Activated CD8-positive, alpha-beta memory T cell treated with anti-CD3 and anti-CD28 coated beads, Interleukin-2, amount 50 U/mL, for 4 hours (primary cell): ENCODE measurements around the gene CYB561D2.

ENCODE experiments used
- DNase-seq: peaks from one replicate; pipeline ENCODE4 v3.0.0-alpha.2; 2020

Gene CYB561D2

DNA sequence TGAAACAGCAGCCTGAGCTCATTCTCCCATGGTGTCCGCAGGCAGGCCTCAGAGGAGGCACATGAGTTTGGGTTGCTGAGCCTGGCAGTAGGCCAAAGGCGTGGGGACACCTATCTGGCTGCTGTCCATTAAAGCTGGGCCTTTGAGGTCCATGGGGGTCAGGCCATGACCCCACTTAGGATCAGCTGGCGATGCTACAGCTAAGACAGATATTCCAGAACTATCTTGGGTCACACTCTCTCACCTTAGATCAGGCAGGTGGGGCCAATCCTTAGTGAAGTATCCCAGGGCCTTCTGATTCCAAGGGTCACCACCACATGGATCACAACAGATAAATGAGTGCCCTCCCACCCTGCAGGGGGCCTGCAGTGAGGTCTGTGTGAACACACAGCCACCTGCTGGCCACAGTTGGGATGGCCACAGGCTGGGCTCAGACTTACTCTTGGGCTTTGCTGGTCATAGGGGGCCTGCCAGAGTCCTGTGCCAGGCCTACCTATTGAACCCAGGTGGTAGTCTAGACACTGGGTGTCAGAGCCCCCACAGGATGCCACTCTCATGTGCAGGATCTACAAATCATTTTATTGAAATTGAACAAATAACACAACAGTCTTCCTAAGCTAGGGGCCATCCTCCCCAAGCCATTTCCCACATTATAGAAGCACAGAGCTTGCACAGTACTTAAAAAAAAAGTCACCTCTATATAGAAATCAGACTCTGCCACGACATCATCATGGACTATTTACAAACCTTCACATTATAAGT lies 26.1 kb upstream of the CYB561D2 start:
- DNase-seq, result peak; percentile 66

DNA sequence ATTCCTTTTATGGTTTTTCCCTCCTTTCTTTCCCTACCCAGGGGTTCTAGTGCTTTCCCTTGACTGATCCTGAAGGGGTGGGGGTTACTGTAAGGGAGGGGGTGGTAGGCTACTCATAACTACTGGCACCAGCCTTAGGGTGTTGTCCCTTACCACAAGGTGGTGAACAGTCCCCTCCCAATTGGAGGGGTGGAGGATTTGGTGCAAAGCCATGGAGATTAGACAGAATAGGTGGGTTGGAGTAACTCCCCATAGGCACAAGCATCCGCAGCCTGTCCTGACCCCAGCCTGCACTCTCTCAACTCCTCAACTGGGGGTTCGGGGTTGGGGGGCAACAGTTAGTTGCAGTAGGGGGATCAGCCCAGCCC lies 25.6 kb upstream of the CYB561D2 start:
- no peak for DNase-seq

DNA sequence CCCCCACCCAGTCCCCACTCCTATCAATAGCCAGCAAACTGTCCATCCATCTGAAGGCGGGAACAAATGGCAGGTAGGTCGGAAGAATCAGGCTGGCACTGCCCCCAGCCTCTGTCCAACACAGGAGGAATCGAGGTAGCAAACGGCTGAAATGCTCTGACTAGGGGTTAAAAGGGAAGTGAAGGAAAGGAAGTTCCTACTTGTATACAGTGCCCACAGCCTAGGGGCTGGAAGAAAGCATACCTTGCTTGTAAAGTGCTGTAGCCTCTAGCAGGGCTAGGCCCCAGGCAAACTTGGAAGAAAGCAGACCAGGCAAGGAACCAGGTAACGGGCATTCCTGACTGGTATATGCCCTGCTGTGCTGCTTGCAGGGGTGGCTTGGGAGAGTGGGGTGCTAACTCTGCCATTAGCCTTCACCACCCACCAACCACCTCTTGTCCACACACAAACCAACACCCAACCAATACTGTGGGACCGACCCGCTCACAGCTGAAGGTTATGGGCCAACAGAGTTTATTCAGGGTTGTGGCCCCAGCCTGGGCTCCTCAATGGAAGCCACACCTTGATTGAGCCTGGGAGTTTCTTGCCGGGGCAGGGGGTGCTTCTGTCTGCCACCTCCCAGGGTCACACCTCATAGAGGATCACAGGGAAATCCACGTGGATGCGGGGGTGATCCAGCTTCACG lies 25.0 kb upstream of the CYB561D2 start:
- DNase-seq, result no peak

DNA sequence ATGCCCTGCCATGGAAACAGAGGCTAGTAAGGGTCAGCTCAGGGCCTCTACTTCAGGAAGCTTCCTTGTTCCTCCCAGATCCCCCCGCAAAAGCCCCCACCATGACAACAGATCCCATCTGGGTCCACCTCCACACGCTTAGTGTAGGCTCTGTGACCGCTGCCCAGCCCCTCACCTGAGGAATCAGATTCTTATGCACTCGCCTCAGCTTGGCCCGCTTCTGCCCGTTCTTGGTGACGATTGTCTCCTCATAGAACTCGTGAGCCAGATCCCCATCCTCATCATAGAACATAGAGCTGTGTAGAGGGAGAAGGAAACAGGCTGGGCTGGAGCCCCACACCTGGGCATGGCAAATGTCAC lies 24.5 kb upstream of the CYB561D2 start:
- DNase-seq, result no peak

DNA sequence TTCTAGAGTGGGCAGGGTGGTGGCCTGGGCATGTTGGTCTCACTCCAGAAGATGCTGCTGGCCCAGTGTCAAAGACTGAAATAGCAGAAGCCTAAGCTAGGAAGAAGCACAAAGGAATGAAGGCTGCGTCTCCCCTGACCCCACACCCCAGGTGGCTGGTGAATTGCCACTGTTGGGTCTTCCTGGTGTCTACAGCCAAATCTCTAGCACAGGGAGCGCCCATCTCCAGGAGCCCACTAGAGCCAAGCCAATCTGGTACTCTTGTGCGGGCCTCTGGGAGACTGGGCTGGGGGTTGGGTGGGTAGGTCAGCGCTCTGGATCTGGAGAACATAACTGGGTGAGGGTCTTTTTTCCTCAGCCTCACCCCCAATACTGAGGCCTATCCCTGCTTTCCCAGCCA lies 23.5 kb upstream of the CYB561D2 start:
- no peak for DNase-seq

DNA sequence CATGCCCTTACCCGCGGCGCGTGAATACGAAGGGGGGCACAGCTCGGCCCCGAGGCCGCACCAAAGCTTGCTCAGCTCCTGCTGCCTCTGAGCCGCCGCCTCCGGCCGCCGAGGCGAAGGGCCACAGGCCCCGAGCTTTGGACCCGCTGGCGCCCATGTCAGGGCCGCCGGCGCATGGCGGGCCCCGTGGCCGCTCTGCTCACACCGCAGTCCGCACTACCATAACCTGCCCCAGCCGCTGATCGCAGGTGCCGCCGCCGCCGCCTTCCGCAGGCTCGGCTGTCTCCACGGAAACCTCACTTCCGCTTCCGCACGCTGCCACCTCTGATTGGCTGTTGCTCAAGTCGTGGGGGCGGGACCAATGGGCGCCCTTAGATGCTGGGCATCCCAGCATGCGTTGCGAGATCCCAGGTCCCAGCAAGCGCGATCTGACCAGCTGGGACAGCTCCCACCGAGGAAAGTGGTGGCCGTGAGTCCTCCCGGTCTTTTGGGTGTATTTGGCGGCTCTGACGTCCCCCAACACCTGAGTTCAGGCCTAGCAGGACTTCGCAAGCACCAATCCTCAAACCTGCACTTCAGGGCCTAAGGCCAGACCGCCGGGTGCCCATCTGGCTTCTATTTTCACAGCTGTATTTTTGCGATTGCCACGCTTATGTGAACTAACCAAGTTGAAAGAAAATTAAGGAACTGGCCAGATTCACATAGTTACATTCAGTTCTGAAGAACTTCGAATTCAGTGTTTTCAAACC lies 22.5 kb upstream of the CYB561D2 start, which contains the start of gene TUSC2:
Gene TUSC2, minus strand, starts transcription at position 281 of the 749 bp plus-strand sequence. Its CDS starts 124 bp downstream, at position 157.
- DNase-seq, result peak; percentile 94

DNA sequence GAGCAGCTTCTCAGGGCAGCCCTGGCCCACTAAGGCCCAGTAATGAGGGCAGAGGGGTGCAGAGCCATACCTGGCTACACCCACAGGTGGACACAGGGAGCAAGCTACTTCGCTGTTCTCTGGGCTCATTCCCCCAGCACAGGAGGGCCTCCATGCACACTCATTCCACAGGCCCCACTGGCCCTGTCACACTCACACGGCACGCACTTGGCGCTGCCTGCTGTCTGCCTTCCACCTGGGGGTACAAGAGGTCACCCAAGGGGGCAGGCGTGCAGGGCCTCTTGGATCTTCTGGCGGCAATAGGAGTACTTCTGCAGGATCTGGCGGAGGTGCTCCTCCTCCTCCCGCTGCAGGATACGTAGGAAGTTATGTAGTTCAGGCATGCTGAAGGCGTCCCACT lies 20.3 kb upstream of the CYB561D2 start:
- DNase-seq, result no peak

DNA sequence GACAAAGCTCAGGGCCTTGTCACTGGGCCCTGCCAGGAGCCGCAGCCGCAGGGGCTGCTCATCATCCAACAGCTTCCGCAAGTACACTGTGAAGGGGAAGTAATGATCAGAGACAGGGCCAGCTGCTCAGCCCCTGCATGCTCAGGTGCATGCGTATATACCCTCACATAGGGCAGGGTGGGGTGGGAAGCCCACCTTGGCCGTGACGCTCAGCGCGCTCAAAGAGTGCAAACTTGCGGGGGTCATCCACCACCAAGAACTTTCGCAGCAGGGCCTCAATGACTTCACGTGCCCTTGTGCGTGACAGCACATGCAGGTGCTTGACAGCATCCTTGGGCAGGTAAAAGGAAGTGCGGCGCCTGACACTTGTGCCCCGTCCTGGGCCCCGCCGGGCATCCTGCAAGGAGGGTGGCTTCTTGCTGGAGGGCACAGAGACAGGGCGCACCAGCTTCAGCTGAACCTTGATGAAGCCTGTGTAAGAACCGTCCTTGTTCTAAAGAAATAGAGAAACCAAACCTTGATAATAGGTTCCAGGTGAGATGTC lies 19.2 kb upstream of the CYB561D2 start:
- DNase-seq, result no peak

DNA sequence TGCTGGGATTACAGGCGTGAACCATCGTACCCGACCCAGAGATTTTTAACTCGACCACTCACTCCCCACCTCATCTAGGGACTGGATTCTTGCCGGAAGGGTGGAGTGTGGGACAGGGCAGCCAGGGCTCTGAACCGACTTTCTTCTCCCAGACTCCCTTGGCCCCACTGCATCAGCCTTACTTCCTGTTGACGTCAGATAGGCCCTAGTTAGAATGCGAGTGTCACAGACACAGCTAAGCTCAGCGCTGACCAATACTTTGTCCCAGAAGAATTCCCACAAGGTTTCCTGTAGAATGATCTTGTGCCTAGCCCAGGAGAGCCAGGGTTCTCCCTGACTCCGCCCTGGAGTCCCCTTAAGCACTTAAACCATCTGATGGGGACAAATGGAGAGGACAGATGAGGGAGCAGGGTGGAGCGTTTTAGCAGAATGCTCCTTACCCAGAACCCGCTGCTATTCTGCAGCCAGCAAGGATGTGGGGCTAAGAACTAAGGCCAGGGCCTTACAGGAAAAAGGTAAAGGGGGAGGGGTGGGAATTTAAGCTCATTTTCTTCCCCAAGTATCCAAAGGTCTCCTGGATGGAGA lies 16.8 kb upstream of the CYB561D2 start:
- no peak for DNase-seq

DNA sequence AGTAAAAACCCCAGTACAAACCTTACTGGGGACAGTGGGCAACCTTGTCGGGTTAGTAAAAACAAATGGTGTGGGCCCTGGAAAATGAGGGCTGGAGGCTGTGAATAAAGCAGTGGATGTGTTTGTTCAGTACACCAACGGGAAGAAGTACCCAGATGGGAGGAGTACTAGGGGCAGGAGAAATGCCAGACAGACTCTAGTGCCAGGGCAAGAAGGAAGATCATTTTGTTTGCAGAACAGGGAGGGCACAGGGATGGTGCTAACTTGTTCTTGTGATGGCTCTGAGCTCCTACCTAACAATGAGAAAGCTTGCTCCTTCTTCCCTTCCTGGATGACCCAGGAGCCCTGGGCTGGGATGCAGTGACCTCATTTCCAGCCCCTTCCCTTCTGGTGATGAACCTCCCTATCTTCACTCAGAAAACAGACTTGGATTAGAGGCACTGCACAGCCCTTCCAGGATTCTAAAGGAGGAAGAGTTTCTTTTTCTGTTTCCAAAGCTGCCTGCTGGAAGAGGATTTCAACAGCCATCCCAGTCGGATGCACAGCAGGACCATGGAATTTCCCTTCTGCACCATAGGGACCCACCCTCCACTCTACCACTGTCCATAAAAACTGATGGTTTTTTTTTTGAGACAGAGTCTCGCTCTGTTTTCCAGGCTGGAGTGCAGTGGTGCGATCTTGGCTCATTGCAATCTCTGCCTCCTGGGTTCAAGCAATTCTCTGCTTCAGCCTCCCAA lies 16.2 kb upstream of the CYB561D2 start:
- no peak for DNase-seq

DNA sequence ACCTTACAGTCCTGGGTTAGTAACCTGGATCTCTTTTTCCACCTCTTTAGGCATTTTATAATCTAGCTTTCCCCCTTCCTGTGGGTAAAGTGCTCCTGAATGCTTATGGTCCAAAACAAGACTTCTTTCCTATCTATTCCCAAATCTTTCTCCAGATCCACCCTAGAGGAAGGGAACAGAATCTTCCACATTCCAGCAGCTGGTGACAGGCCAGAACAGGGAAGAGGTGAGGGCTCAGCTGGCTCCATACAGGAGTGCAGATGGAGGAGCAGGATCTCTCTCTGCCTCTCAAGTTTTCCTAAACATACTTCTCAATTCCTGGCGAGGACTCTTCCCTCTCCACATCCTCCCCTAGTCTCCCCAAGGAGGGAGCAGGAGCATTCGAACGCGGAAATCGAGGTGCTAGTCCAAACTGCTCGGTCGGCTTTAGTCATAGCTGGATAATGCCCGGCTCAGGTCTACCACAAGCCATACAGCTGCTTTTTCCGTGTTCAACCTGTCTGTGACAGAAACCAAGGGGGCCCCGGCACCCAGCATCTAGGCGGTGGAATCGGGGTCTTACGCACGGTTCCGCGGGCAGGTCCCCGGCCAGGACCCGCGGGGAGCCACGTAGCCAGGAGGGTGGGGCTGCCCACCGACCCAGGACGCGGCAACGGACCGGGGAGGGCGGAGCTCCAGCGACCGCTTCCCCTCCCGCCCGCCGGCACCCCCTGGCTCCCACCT lies 14.0 kb upstream of the CYB561D2 start:
- DNase-seq, result no peak

DNA sequence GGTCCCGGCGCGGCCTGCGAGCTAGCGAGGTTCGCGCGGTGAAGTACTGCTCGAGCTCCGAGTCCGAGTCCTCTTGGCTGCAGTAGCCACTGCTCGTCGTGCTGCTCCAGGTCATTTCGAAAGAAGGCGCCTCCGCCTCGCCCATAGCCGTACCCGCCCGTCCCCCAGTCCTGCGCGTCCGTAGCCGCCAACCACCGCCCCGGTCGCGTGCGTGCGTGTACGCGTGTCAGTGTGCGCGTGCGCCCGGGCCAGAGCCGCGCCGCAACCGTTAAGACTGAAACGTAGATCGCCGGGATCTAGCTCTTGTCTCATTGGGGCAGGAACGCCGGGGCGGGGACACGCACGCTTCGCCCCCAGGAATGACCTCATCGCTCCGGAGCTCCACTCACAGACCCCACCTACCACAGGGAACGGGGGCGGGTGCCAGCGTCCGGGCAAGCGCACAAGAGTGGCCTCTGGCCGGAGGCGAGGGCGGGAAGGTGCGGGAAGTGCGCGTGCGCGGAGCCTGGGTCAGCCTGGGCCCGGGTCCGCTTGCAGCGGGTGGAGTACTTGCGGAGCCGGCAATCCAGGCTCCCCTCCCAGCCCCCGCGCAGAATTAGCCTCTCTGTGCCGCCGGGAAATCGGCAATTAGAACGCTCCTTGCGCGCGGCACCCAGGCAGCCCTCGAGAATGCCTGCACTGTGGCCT lies 13.3 kb upstream of the CYB561D2 start:
- DNase-seq, result peak; percentile 94

DNA sequence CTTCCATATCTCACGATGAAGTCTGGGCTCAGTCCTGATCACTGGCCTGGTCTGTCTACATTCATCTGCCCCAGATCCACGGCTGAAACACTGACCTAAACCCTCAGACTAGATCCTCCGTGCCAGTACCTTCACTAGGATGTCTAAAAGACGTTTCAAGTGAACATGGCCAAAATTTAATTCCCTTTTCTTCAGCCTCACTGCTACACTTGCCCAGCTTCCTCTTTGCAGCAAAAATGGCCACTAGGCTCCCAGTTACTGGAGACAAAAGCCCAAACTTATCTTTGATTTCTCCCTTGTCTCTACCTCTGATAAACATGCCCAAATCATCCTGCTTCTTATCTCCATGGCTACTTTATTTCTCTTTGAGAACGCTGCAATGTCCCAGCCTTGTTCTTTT lies 11.7 kb upstream of the CYB561D2 start:
- DNase-seq, result no peak

DNA sequence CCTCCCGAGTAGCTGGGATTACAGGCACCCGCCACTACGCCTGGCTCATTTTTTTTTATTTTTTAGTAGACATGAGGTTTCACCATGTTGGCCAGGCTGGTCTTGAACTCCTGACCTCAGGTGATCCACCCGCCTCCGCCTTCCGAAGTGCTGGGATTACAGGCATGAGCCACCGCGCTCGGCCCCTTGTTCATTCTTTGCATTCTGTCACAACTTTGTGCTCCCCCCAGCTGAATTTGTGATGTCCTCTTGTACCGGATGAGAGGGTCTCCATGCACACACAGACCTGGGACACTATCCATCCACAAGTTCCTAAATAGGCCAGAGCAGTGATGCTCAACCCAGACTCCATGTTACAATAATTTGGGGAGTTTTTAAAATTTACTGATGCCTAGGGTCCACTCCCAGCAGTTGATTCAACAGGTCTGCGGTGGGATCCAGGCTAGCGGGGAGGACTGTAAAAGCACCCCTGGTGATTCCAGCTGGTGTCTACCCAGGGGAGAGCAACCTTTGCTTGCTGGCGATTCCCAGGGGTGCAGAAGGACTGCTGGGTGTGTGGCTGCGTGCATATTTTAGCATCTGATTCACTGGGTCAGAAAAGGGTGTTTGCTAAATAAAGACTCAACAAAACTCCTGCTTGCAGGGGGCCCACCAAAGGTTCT lies 11.0 kb upstream of the CYB561D2 start:
- DNase-seq, result no peak

DNA sequence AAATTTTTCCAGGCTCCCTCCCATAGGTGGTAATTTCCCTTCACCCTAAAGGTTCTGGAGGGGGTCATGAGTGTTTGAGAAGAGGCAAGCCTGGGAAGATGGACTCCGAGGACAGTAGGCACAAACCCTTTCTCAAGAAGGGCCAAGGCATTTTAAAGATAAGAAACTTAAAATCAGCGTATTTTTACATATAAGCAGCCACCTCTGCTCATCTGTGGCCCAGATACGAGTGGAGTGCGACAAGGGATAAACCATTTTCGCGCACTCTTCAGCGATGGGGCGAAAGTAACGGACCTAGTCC lies 10.6 kb upstream of the CYB561D2 start:
- no peak for DNase-seq

DNA sequence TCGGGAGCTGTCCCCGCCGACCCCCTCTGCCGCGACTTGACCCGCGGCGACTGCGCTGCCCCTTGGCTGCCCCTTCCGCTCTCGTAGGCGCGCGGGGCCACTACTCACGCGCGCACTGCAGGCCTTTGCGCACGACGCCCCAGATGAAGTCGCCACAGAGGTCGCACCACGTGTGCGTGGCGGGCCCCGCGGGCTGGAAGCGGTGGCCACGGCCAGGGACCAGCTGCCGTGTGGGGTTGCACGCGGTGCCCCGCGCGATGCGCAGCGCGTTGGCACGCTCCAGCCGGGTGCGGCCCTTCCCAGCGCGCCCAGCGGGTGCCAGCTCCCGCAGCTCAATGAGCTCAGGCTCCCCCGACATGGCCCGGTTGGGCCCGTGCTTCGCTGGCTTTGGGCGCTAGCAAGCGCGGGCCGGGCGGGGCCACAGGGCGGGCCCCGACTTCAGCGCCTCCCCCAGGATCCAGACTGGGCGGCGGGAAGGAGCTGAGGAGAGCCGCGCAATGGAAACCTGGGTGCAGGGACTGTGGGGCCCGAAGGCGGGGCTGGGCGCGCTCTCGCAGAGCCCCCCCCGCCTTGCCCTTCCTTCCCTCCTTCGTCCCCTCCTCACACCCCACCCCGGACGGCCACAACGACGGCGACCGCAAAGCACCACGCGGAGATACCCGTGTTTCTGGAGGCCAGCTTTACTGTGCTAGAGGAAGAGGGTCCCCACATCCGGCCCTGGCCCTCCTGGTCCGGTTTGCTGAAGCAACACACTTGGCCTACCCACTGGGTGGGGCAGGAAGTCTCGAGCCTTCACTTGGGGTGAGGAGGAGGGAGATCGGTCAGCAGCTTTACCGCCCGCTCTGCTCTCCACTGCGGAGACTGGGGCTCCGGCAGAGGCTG lies 10.0 kb upstream of the CYB561D2 start, which contains the start of gene RASSF1:
Gene RASSF1, minus strand, starts transcription at position 389 of the 882 bp plus-strand sequence. Its CDS starts 31 bp downstream, at position 358.
- DNase-seq, result peak; percentile 53

DNA sequence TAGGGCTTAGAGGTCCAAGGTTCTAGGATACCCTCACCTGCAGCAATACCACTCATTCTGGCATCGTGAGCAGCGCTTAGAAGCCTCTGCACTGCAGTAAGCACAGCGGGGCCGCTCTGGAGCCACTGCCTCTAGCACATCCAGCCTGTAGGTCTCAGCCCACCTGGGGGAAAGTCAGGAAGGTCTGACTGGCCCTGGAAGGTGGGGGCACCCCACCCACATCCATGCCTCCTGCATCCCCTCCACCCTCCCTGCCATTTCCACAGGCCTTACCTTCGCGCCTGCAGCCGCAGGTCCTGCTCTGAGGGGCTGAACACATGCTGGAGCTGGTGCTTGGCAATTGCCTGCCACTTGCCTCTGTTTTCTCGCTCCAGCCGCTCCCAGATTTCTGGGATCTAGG lies 9.1 kb upstream of the CYB561D2 start:
- no peak for DNase-seq

DNA sequence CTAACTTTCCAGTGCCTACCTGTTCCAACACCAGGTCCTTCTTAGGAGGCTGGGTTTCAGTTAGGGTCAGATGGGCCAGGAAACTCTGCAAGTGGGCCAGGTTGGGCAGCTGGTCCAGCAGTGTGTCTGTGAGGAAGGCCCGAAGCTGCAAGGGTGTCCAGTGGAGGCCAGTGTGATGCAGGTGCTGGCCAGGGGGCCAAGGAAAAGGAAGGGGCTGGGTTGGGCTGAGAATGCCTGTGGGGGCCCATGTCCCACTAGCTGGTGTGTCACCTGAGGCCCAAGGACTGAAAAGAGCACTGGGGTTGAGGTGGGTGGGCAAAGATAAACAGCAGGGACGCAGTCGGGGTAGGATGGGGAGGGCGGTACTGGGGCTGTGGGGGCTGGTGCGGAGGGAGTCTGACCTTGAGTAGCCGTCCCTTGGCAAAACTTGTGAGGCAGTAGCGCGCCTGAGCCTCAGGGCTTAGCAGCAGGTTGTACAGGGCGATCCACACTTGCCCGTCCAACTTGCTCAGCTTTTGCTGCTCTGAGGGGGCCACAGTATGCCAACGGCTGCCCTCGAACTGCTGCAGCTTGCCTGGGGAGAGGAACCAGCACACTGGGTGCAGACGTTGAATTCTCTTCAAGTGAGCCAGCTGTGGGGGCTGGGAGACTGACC lies 8.5 kb upstream of the CYB561D2 start:
- DNase-seq, result no peak
